Thyroid gland (tissue), 4 donors: ENCODE measurements around the gene MORN1. TPM values are rescaled to one million over a fixed set of nuclear protein-coding genes. Genes with fewer than 3 reads are reported as not detected.

Experiments used
- DNase-seq, 2 donors: peaks; one replicate each; pipeline ENCODE4 v3.0.0-alpha.2; 2019
- H3K27ac ChIP-seq, 3 donors: fragments of 200-600 bp; sonication (generic); 1 replicate in 2 of 3; 2 replicates in 1 of 3; pipeline ENCODE4 v1.5.1; 2016 to 2019; ENCODE audit warnings: mild to moderate bottlenecking in 1 of 3, moderate library complexity in 1 of 3
- H3K27me3 ChIP-seq: fragments of 200-600 bp; sonication (generic); one replicate; pipeline ENCODE4 v1.5.1; 2019
- H3K36me3 ChIP-seq, 2 donors: fragments of 200-600 bp; sonication (generic); one replicate each; pipeline ENCODE4 v1.5.1; 2016 to 2019
- H3K4me1 ChIP-seq, 2 donors: fragments of 200-600 bp; sonication (generic); one replicate each; pipeline ENCODE4 v1.5.1; 2017 to 2019
- H3K4me3 ChIP-seq, 3 donors: fragments of 200-600 bp; sonication (generic); replicated peaks in 1 of 3; 1 replicate in 2 of 3; 2 replicates in 1 of 3; pipeline ENCODE4 v1.5.1; 2016; ENCODE audit warnings: mild to moderate bottlenecking in 1 of 3
- H3K9me3 ChIP-seq: fragments of 200-600 bp; sonication (generic); one replicate; pipeline ENCODE4 v1.5.1; 2017
- POLR2A ChIP-seq, 2 donors: fragments of 450-650 bp; IDR thresholded peaks; one replicate each; pipeline ENCODE4 v1.6.1; 2017; ENCODE audit warnings: antibody characterized with exemption in 2 of 2, mild to moderate bottlenecking in 2 of 2, moderate library complexity in 1 of 2
- WGBS, 2 donors: methylation state at CpG; one replicate each; pipeline ENCODE4 v1.1.5; 2017; 5-methylcytosine and 5-hydroxymethylcytosine counted together
- intact Hi-C: fragments of 100-400 bp; cut with DNase I; formaldehyde crosslinking; loops from one replicate; pipeline ENCODE4 v1.15.1; 2023
- total RNA-seq, 4 donors: library from RNA; depleted of rRNA; stranded (reverse); fragments of >200 nt; gene quantifications; one replicate each; pipeline ENCODE4 v1.2.3, GENCODE V29; 2016
- TF ChIP-seq, protein P1 (sequence below), 6 experiments: fragments of 200-600 bp in 3 of 6; fragments of 450-650 bp in 3 of 6; sonication (generic) in 3 of 6; IDR thresholded peaks; one replicate each; pipeline ENCODE4 v1.5.1; 2016 to 2019; ENCODE audit warnings: antibody characterized with exemption in 6 of 6, mild to moderate bottlenecking in 2 of 6, inconsistent platforms in 1 of 6, moderate library complexity in 1 of 6

MORN1 gene
- total RNA-seq, 4 donors from 2014 or later: 23.3 to 45.3 (median 33.8) TPM

DNA sequence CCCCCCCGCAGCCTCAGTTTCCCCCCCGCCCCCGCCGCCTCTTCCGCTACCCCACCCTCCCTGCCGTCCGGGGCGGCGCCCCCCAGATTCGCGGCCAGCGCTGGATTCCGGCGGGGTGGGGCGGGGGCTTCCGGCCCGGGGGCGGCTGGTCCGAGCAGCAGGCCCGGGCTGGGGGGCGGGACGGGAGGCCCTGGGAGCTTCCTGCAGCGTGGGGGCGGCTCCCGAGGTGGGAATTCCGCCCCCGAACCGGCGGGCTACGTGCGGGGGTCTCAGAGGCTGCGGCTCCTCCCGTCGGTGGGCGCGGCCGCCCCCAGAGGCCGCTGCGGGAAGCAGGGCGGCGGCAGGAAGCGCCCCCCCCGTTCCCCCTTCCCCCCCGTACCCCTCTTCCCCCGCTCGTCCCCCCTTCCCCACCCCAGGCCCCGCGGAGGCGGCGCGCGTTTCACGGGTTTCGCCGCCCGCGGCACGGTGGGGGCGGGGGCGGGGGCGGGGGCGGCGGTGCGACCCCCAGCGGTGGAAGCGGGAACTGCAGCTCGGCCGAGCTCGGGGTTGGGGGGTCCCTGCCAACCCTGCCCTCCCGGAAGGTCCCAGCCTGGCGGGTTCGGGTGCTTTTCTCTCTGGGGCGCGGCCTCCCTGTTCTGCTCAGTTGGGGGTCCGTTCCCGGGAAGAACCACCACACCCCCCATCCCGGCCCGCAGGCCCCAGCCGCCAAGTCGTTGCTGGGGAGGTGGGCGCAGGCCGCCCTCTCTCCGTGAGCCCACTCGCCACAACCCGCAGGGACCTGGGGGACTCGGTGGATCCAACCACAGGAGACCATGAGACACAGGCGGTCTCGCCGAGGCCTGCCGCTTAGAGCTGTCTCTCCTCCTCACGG, 76.3 kb downstream of the MORN1 start:
- no peaks in the 10 kb centered on the region for H3K9me3 ChIP-seq
- intact Hi-C loops: loop anchor here (5.0 to 10.0 kb wide), 3 partner anchors 70 to 103 kb away; no protein-coding TSS in a partner anchor
- H3K4me1 ChIP-seq: peaks cover 22 to 78% of the 10 kb centered on the region in 2 donors
- H3K36me3 ChIP-seq: no peaks in the 10 kb centered on the region
- DNase-seq: peak; percentile 56 to 65
- WGBS, 2 donors: 0% methylated on average over 2 of the region's 91 CpGs; no CpG with 5 or more reads in 1 of the 2 donors
- H3K4me3 ChIP-seq: peak overlapping the region in 2 of 3 donors; percentile 32 to 71
- H3K27ac ChIP-seq: peak overlapping the region; percentile 95 to 96 (median 96)
- TF ChIP-seq, protein P1, sequence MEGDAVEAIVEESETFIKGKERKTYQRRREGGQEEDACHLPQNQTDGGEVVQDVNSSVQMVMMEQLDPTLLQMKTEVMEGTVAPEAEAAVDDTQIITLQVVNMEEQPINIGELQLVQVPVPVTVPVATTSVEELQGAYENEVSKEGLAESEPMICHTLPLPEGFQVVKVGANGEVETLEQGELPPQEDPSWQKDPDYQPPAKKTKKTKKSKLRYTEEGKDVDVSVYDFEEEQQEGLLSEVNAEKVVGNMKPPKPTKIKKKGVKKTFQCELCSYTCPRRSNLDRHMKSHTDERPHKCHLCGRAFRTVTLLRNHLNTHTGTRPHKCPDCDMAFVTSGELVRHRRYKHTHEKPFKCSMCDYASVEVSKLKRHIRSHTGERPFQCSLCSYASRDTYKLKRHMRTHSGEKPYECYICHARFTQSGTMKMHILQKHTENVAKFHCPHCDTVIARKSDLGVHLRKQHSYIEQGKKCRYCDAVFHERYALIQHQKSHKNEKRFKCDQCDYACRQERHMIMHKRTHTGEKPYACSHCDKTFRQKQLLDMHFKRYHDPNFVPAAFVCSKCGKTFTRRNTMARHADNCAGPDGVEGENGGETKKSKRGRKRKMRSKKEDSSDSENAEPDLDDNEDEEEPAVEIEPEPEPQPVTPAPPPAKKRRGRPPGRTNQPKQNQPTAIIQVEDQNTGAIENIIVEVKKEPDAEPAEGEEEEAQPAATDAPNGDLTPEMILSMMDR (IDR thresholded peaks at IDR 0.05): peak; percentile 45 to 100 (median 79)
- no peak for TF ChIP-seq POLR2A (IDR thresholded peaks at IDR 0.05)
- H3K27me3 ChIP-seq: no peaks in the 10 kb centered on the region

DNA sequence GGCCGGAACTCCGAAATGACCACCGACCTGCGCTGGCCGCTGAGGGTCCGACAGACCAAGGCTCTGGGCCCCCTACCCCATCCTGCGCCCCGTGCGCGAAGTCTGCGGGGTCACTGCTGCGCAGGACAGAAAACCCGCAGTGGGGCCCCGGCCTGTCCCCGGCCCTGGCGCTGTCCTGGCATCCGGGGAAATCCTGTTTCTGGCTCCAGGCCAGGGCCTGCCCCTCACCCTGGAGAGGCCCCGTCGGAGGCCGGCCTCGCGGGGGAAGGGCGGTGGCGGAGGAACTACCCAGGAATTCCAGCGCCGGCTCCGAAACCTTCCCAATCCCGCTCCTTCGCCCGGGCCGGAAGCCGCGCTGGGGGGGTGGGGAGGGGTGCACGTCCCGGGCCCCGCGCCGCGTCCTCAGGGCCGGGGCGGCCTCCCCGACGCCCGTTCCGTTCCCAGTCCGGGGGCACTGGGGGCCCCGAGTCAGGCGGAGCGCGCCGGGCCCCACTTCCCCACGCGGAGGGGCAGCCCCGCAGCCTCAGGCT, 77.0 kb downstream of the MORN1 start:
- Histone ChIP-seq H3K4me1 (peaks cover 22 to 73% of the 10 kb centered on the region in 2 donors), H3K36me3 (no peaks in the 10 kb centered on the region), H3K27ac (peak overlapping the region; percentile 95 to 96 (median 96)), H3K9me3 (no peaks in the 10 kb centered on the region), H3K4me3 (peak overlapping the region in 2 of 3 donors; percentile 32 to 71), H3K27me3 (no peaks in the 10 kb centered on the region)
- intact Hi-C loops: loop anchor here (10.0 kb wide), 1 partner anchor 70 kb away; no protein-coding TSS in a partner anchor
- DNase-seq: peak; percentile 81 to 83
- no CpG with 5 or more reads among the region's 54 CpGs for WGBS, 2 donors
- TF ChIP-seq, protein P1 (IDR thresholded peaks at IDR 0.05): no peak
- peak in 1 of 2 donors; percentile 36 for TF ChIP-seq POLR2A (IDR thresholded peaks at IDR 0.05)

DNA sequence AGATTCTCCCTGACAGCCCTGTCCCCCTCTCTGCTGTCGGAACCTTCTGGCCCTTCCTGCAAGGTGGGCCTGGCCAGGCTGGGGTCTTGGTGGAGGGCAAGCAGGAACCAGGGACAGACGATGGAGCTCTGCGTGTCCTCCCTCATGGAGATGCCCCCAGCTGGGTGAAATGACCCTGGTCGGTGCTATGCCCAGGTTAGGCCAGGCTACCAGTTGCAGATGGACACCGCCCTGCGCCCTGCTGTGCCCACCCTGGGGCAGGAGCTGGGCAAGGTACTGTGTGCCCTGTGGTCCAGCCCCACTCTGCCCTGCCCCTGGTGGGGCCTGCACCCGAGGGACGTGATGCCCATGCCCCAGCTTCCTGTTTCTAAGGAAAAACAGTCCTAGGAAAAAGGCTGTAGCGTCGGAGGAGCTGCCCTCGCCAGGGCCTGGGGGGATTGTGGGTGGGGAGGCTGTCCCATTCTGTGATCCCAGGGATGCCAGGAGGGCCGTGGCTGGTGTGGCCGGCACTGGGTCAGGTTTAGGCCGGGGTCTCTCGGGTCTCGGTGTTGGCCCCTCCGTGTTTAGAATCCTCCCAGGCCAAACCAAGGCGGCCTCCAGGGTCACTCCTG, 77.6 kb downstream of the MORN1 start:
- WGBS, 2 donors: 67 to 83% methylated on average over 7 to 8 of the region's 18 CpGs
- intact Hi-C loops: loop anchor here (10.0 kb wide), 1 partner anchor 71 kb away; no protein-coding TSS in a partner anchor
- no peak for TF ChIP-seq POLR2A (IDR thresholded peaks at IDR 0.05)
- TF ChIP-seq, protein P1 (IDR thresholded peaks at IDR 0.05): no peak

DNA sequence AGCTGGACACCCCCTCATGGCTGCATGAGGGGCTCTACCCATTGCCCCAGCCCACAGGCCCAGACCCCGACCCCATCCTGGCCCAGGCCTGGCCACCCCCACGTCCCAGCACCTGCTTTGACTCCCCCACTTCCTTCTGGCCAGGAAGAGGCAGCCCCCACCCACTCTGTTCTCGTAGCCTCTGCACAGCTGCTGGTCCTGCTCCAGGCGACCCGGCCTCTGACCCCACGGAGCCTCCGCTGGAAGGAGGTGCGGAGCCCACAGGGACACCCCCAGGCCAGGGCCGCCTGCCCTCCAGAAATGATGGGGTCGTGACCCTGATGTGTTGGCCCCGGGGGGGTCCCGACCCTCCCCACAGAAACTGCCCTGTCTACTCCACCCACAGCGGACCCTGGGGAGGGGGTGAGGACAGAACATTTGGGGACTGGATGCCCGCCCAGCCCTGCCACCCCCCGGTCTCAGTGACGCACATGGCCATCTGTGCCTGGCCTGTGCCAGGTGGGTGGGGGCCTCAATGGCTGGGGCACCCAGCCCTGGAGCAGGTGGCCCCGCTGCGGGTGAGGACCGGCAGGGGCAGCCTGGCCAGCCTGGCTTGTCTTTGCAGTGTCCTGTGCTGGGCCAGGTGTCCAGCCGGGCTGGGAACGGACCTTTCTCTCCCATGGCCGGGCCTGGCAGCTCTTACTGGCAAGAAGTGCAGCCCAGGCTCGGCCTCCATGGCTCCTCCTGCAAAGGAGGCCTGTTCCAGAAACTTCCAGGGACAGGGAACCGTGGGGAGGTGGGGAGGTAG, 78.6 kb downstream of the MORN1 start:
- peaks cover 22 to 61% of the 10 kb centered on the region in 2 donors for H3K4me1 ChIP-seq
- intact Hi-C loops: loop anchor here (10.0 kb wide), 1 partner anchor 72 kb away; no protein-coding TSS in a partner anchor
- H3K36me3 ChIP-seq: peaks cover 13 to 14% of the 10 kb centered on the region in 2 donors
- no peaks in the 10 kb centered on the region for H3K9me3 ChIP-seq
- no peak overlapping the region for H3K4me3 ChIP-seq
- no peak for TF ChIP-seq POLR2A (IDR thresholded peaks at IDR 0.05)
- TF ChIP-seq, protein P1 (IDR thresholded peaks at IDR 0.05): no peak
- DNase-seq: no peak
- peak overlapping the region in 2 of 3 donors; percentile 95 to 96 for H3K27ac ChIP-seq
- WGBS, 2 donors: 75 to 78% methylated on average over 11 to 19 of the region's 24 CpGs
- H3K27me3 ChIP-seq: no peaks in the 10 kb centered on the region

More for the DNA sequence above, 77.6 kb downstream of the MORN1 start:
- Histone ChIP-seq H3K36me3 (peaks cover 3% of the 10 kb centered on the region in 2 donors), H3K27me3 (no peaks in the 10 kb centered on the region), H3K27ac (peak overlapping the region; percentile 95 to 96 (median 96)), H3K9me3 (no peaks in the 10 kb centered on the region), H3K4me1 (peaks cover 22 to 68% of the 10 kb centered on the region in 2 donors), H3K4me3 (peak overlapping the region in 1 of 3 donors; percentile 71)
- no peak for DNase-seq
